Coronary artery (tissue), 2 donors: ENCODE results near the gene TTC7B.

ENCODE experiments used
- DNase-seq: peaks from one replicate; pipeline ENCODE4 v3.0.0-alpha.2; 2017; ENCODE audit warnings: low spot score
- H3K27ac ChIP-seq, 2 donors: fragments of 200-600 bp; sonication (generic); one replicate each; pipeline ENCODE4 v1.5.1; 2016 to 2019
- H3K4me3 ChIP-seq: fragments of 200-600 bp; sonication (generic); 2 replicates; pipeline ENCODE4 v1.5.1; 2016; ENCODE audit warnings: mild to moderate bottlenecking, moderate library complexity
- CTCF ChIP-seq: fragments of 200-600 bp; sonication (generic); IDR thresholded peaks from one replicate; pipeline ENCODE4 v1.5.1; 2019; ENCODE audit warnings: antibody characterized with exemption

The TTC7B gene

GRCh38 chr14:90669731-90670130 is 146.5 kb downstream of the TTC7B start:
- H3K4me3 ChIP-seq: no peak overlapping the region
- no peak for DNase-seq
- TF ChIP-seq CTCF: no peak
- H3K27ac ChIP-seq: no peak overlapping the region

- DNase-seq: no peak
- no peak overlapping the region for H3K27ac ChIP-seq
- H3K4me3 ChIP-seq: no peak overlapping the region
- TF ChIP-seq CTCF: no peak
These were observed 149.7 kb downstream of the TTC7B start for GRCh38 chr14:90666571-90666970.

- no peak overlapping the region for H3K27ac ChIP-seq
- TF ChIP-seq CTCF: no peak
- DNase-seq: no peak
- no peak overlapping the region for H3K4me3 ChIP-seq
These were observed 150.8 kb downstream of the TTC7B start for GRCh38 chr14:90665321-90666000.

GRCh38 chr14:90664911-90665310 is 151.3 kb downstream of the TTC7B start:
- no peak for DNase-seq
- no peak for TF ChIP-seq CTCF
- Histone ChIP-seq H3K4me3 (no peak overlapping the region), H3K27ac (no peak overlapping the region)

- no peak for DNase-seq
- no peak for TF ChIP-seq CTCF
- Histone ChIP-seq H3K27ac (no peak overlapping the region), H3K4me3 (no peak overlapping the region)
These were observed 152.6 kb downstream of the TTC7B start for GRCh38 chr14:90663680-90664079.

GRCh38 chr14:90663140-90663539 is 153.1 kb downstream of the TTC7B start:
- no peak overlapping the region for H3K4me3 ChIP-seq
- no peak for DNase-seq
- TF ChIP-seq CTCF: no peak
- no peak overlapping the region for H3K27ac ChIP-seq

- Histone ChIP-seq H3K4me3 (no peak overlapping the region), H3K27ac (no peak overlapping the region)
- no peak for TF ChIP-seq CTCF
- no peak for DNase-seq
These were observed 154.4 kb downstream of the TTC7B start for GRCh38 chr14:90661866-90662265.
